IMR-90 (cell line): ENCODE results near the gene LRRC37A. TPM values are rescaled to one million over a fixed set of nuclear protein-coding genes. Genes with fewer than 3 reads are reported as not detected.
A peak's percentile ranks its signal among the peaks of the same experiment; 100 is the strongest.
"Not testable (repeated sequence)": the region's sequence is repeated elsewhere in the genome, so short reads cannot be mapped to it uniquely, and the experiment has no call there.

ENCODE experiments used
- ATAC-seq: fragments of 200-7000 bp; cut with Tn5 transposase; 2 replicates; pipeline ENCODE4 v1.9.1; 2020; ENCODE audit warnings: low read depth, mild to moderate bottlenecking, moderate library complexity
- BruUV-seq: library from RNA; stranded (reverse); fragments of 400-500 nt; replicated peaks from 2 replicates; lab custom pipeline; 2021; lab: Mats Ljungman, UMichigan
- CTCF ChIA-PET: fragments of 300-600 bp; formaldehyde crosslinking; extraction: SDS; loops from one replicate; lab custom pipeline; 2021; ENCODE audit warnings: antibody characterized with exemption; lab: Yijun Ruan, JAX
- POLR2A ChIA-PET: fragments of 300-600 bp; sonication (Branson Sonifier 250); formaldehyde crosslinking; loops from one replicate; lab custom pipeline; 2022; ENCODE audit warnings: antibody characterized with exemption; ENCODE audit not compliant: unreplicated experiment; lab: Charles Lee
- DNase-seq: peaks from one replicate; pipeline ENCODE4 v3.0.0; 2013
- H2AFZ ChIP-seq: replicated peaks from 2 replicates; pipeline ENCODE3; 2013; ENCODE audit warnings: low read length, mild to moderate bottlenecking; ENCODE audit not compliant: poor library complexity
- H2AK5ac ChIP-seq: 2 replicates; pipeline ENCODE4 v1.6.1; 2013; ENCODE audit warnings: low read depth, low read length, inconsistent platforms
- H2AK9ac ChIP-seq: replicated peaks from 2 replicates; pipeline ENCODE3; 2013; ENCODE audit warnings: mild to moderate bottlenecking, low read depth, low read length, moderate library complexity; ENCODE audit not compliant: poor library complexity
- H2BK120ac ChIP-seq: 2 replicates; pipeline ENCODE4 v1.6.1; 2013; ENCODE audit warnings: low read depth, low read length, inconsistent platforms
- H2BK15ac ChIP-seq: 3 replicates; pipeline ENCODE4 v1.6.1; 2013; ENCODE audit warnings: low read depth, low read length, inconsistent platforms
- H2BK20ac ChIP-seq: 2 replicates; pipeline ENCODE4 v1.6.1; 2013; ENCODE audit warnings: low read depth, mild to moderate bottlenecking, inconsistent platforms, low read length, moderate library complexity
- H2BK5ac ChIP-seq: 2 replicates; pipeline ENCODE4 v1.6.1; 2013; ENCODE audit warnings: mild to moderate bottlenecking, low read depth, low read length, inconsistent platforms; ENCODE audit not compliant: poor library complexity, severe bottlenecking
- H3K14ac ChIP-seq: replicated peaks from 2 replicates; pipeline ENCODE4 v1.6.1; 2013; ENCODE audit warnings: low read depth, low read length, inconsistent platforms
- H3K18ac ChIP-seq: 2 replicates; pipeline ENCODE4 v1.6.1; 2013; ENCODE audit warnings: low read depth, low read length, control low read depth
- H3K23ac ChIP-seq: 2 replicates; pipeline ENCODE4 v1.6.1; 2013; ENCODE audit warnings: low read depth, low read length, inconsistent platforms
- H3K27ac ChIP-seq: 2 replicates; pipeline ENCODE4 v1.5.1; 2013; ENCODE audit warnings: mild to moderate bottlenecking, control low read depth, low read length; ENCODE audit not compliant: insufficient read depth
- H3K27me3 ChIP-seq: 2 replicates; pipeline ENCODE4 v1.6.1; 2013; ENCODE audit warnings: low read length; ENCODE audit not compliant: control insufficient read depth, insufficient read depth
- H3K36me3 ChIP-seq: 2 replicates; pipeline ENCODE4 v1.6.1; 2013; ENCODE audit warnings: low read length, mixed read lengths; ENCODE audit not compliant: control insufficient read depth, insufficient read depth
- H3K4ac ChIP-seq: 2 replicates; pipeline ENCODE4 v1.6.1; 2013; ENCODE audit warnings: low read depth, low read length, inconsistent platforms
- H3K4me1 ChIP-seq: 2 replicates; pipeline ENCODE4 v1.6.1; 2013; ENCODE audit warnings: low read length, mixed read lengths; ENCODE audit not compliant: control insufficient read depth, insufficient read depth
- H3K4me2 ChIP-seq: 2 replicates; pipeline ENCODE4 v1.6.1; 2013; ENCODE audit warnings: low read depth, mild to moderate bottlenecking, control low read depth, low read length, moderate library complexity
- H3K4me3 ChIP-seq: 2 replicates; pipeline ENCODE4 v1.5.1; 2013; ENCODE audit warnings: low read depth, mild to moderate bottlenecking, control low read depth, low read length, moderate library complexity; ENCODE audit not compliant: insufficient read depth
- H3K56ac ChIP-seq: 2 replicates; pipeline ENCODE4 v1.6.1; 2013; ENCODE audit warnings: low read length, inconsistent platforms; ENCODE audit not compliant: insufficient read depth; ENCODE audit errors: extremely low read depth
- H3K79me1 ChIP-seq, 2 experiments: 2 replicates each; pipeline ENCODE4 v1.6.1; 2013; ENCODE audit warnings: low read length in 2 of 2, inconsistent platforms in 1 of 2, low read depth in 1 of 2
- H3K9ac ChIP-seq: 2 replicates; pipeline ENCODE4 v1.6.1; 2013; ENCODE audit warnings: low read depth, low read length, control low read depth
- H3K9me1 ChIP-seq: 2 replicates; pipeline ENCODE4 v1.6.1; 2013; ENCODE audit warnings: low read length, inconsistent platforms; ENCODE audit not compliant: insufficient read depth
- H3K9me3 ChIP-seq: 2 replicates; pipeline ENCODE4 v1.6.1; 2013; ENCODE audit warnings: low read length; ENCODE audit not compliant: control insufficient read depth, insufficient read depth
- H4K20me1 ChIP-seq: 2 replicates; pipeline ENCODE4 v1.6.1; 2013; ENCODE audit warnings: low read length, inconsistent platforms; ENCODE audit not compliant: insufficient read depth
- H4K5ac ChIP-seq: 2 replicates; pipeline ENCODE4 v1.6.1; 2013; ENCODE audit warnings: mild to moderate bottlenecking, low read depth, low read length, control low read depth
- H4K8ac ChIP-seq, 2 experiments: 2 replicates each; pipeline ENCODE4 v1.6.1; 2013; ENCODE audit warnings: low read depth in 2 of 2, low read length in 2 of 2, control low read depth in 1 of 2, inconsistent platforms in 1 of 2
- H4K91ac ChIP-seq: 2 replicates; pipeline ENCODE4 v1.6.1; 2013; ENCODE audit warnings: low read depth, low read length, inconsistent platforms; ENCODE audit not compliant: insufficient read depth
- WGBS, 2 experiments: methylation state at CpG; one replicate each; pipeline versions ENCODE4 v1.1.5 to v1.1.7; 2013; ENCODE audit warnings: missing lambda C conversion rate in 2 of 2; ENCODE audit not compliant: insufficient read length in 1 of 2; ENCODE audit errors: extremely low coverage in 2 of 2; 5-methylcytosine and 5-hydroxymethylcytosine counted together
- dilution Hi-C: fragments of 300-500 bp; cut with HindIII; formaldehyde crosslinking; loops from one replicate; pipeline ENCODE4 v1.14.3; 2018; ENCODE audit warnings: low sequenced_read_pairs; ENCODE audit not compliant: unreplicated experiment
- in situ Hi-C: fragments of 300-500 bp; cut with MboI; formaldehyde crosslinking; loops from 3 replicates; pipeline ENCODE4 v1.14.3; 2019; ENCODE audit warnings: low sequenced_read_pairs, inconsistent platforms, mixed read lengths
- intact Hi-C: fragments of 100-400 bp; cut with micrococcal nuclease; formaldehyde crosslinking; loops from 2 replicates; pipeline ENCODE4 v1.10.0; 2022
- polyA plus RNA-seq, 3 experiments: library from polyadenylated mRNA; depleted of rRNA; stranded (reverse); fragments of >200 nt; gene quantifications; 2 replicates each; pipeline ENCODE4 v1.2.3, GENCODE V29; 2012; ENCODE audit warnings: low replicate concordance in 1 of 3
- total RNA-seq: library from RNA; depleted of rRNA; stranded (reverse); fragments of >200 nt; gene quantifications from 2 replicates; pipeline ENCODE4 v1.2.3, GENCODE V29; 2012

Gene LRRC37A
- total and polyA plus RNA-seq, 2 of the 4 experiments (the other 2 are of a cell fraction) = 0.72 to 0.91 TPM

DNA sequence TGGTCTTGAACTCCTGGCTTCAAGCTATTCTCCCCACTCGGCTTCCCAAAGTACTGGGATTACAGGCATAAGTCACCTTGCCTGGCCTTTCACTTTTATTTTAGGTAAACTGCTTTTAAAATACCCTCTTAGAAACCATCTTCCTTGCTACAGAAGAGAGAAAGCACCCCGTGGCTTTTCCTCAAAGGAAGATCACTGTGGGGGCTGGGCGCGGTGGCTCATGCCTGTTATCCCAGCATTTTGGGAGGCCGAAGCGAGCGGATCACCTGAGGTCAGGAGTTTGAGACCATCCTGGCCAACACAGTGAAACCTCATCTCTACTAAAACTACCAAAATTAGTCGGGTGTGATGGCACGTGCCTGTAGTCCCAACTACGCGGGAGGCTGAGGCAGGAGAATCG is 12.3 kb upstream of the LRRC37A start:
- H2BK15ac ChIP-seq, H3K9me1 ChIP-seq, H3K9ac ChIP-seq, H3K9me3 ChIP-seq, H3K18ac ChIP-seq, H4K5ac ChIP-seq, H3K4me1 ChIP-seq, H3K23ac ChIP-seq, H2AK9ac ChIP-seq, POLR2A ChIA-PET, DNase-seq, dilution Hi-C loops, H3K4ac ChIP-seq, H3K36me3 ChIP-seq, H2BK5ac ChIP-seq, H3K27me3 ChIP-seq, H3K14ac ChIP-seq, H3K79me1 ChIP-seq, H2BK20ac ChIP-seq, H3K27ac ChIP-seq, ATAC-seq, H4K91ac ChIP-seq, H3K4me2 ChIP-seq, CTCF ChIA-PET, BruUV-seq, H2BK120ac ChIP-seq, H2AK5ac ChIP-seq, H3K56ac ChIP-seq, H3K4me3 ChIP-seq, H2AFZ ChIP-seq, H4K8ac ChIP-seq, H4K20me1 ChIP-seq, in situ Hi-C loops: not testable (repeated sequence)
- intact Hi-C loops = loop anchor here (10.0 kb wide), 1 partner anchor 278 kb away; no protein-coding TSS in a partner anchor
- 87% methylated on average over 4 of the region's 12 CpGs; no CpG with 5 or more reads in 1 of the 2 experiments for WGBS, 2 experiments

DNA sequence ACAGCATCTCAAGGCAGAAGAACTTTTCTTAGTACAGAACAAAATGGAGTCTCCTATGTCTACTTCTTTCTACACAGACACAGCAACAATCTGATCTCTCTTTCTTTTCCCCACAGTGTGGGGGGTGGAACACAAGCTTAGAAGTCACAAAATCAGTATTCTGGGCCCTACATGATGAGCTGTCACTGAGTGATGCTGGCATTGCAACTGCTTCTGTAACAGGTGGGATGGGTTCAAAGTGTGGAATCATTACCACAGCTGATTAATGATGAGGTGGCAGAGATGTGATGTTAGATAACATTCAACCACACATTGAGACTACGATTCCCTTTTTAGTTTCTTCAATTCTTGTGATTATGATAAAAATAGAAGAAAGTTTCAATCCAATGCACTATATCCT is 10.5 kb upstream of the LRRC37A start:
- H4K5ac ChIP-seq, H4K20me1 ChIP-seq, POLR2A ChIA-PET, H2AK5ac ChIP-seq, H3K4ac ChIP-seq, H3K23ac ChIP-seq, H3K14ac ChIP-seq, dilution Hi-C loops, H3K4me1 ChIP-seq, H4K8ac ChIP-seq, ATAC-seq, H3K79me1 ChIP-seq, H3K9ac ChIP-seq, H3K4me2 ChIP-seq, H2BK120ac ChIP-seq, H2AK9ac ChIP-seq, H3K4me3 ChIP-seq, H3K36me3 ChIP-seq, H3K18ac ChIP-seq, H3K9me1 ChIP-seq, H4K91ac ChIP-seq, H3K9me3 ChIP-seq, H3K56ac ChIP-seq, H3K27me3 ChIP-seq, in situ Hi-C loops, H2AFZ ChIP-seq, H2BK20ac ChIP-seq, CTCF ChIA-PET, H2BK15ac ChIP-seq, BruUV-seq, H3K27ac ChIP-seq, H2BK5ac ChIP-seq: not testable (repeated sequence)
- WGBS, 2 experiments = no CpG with 5 or more reads among the region's 1 CpG
- peak; percentile 26 for DNase-seq
- intact Hi-C loops = loop anchor here (10.0 kb wide), 1 partner anchor 280 kb away; no protein-coding TSS in a partner anchor
